K562 (cell line): ENCODE measurements around the gene PGF. TPM values are rescaled to one million over a fixed set of nuclear protein-coding genes. Genes with fewer than 3 reads are reported as not detected.
A peak's percentile ranks its signal among the peaks of the same experiment; 100 is the strongest.

Experiments
- KHSRP ChIP-seq: fragments of 450-650 bp; IDR thresholded peaks from 2 replicates; pipeline ENCODE4 v1.6.1; 2017
- MAZ ChIP-seq, 2 experiments: fragments of 450-650 bp in 1 of 2; sonication (generic) in 1 of 2; formaldehyde crosslinking; IDR thresholded peaks in 1 of 2; conservative IDR thresholded peaks in 1 of 2; 2 replicates each; pipeline versions ENCODE4 v1.4.0 to v1.5.0; 2020; ENCODE audit warnings: mild to moderate bottlenecking in 1 of 2, missing genetic modification reagents in 1 of 2
- RCOR1 ChIP-seq, 2 experiments: IDR thresholded peaks; 2 replicates each; pipeline ENCODE4 v1.6.1; 2012; ENCODE audit warnings: low read depth in 2 of 2, low read length in 2 of 2, borderline replicate concordance in 1 of 2, improper control_type of control experiment in 1 of 2
- YY1 ChIP-seq, 3 experiments: IDR thresholded peaks; 2 replicates each; pipeline ENCODE4 v1.6.1; 2011; ENCODE audit warnings: low read length in 2 of 3, mild to moderate bottlenecking in 2 of 3, moderate library complexity in 2 of 3, borderline replicate concordance in 1 of 3, control low read depth in 1 of 3, low read depth in 1 of 3; ENCODE audit not compliant: insufficient read depth in 3 of 3, insufficient replicate concordance in 2 of 3, control insufficient read depth in 1 of 3, insufficient read length in 1 of 3; ENCODE audit errors: extremely low read depth in 1 of 3
- polyA plus RNA-seq, 8 experiments: library from polyadenylated mRNA; depleted of rRNA in 4 of 8; stranded (reverse) in 5 of 8; unstranded in 3 of 8; fragments of >200 nt; fragmentation: Nextera tagmentation in 2 of 8; fragmentation: Illumina TruSeq in 1 of 8; extraction: Ambion mirVana in 2 of 8; extraction: Trizol in 1 of 8; gene quantifications; 2 replicates each; pipeline versions ENCODE4 v1.2.1 to v1.2.3, GENCODE V29; 2011 to 2014; ENCODE audit warnings: inconsistent platforms in 1 of 8, missing spikeins in 1 of 8
- total RNA-seq, 7 experiments: library from RNA; depleted of rRNA in 6 of 7; stranded (reverse); fragments of >200 nt in 6 of 7; fragmentation: Illumina TruSeq in 2 of 7; extraction: Trizol in 2 of 7; gene quantifications; 2 replicates each; pipeline versions ENCODE4 v1.2.1 to v1.2.3, GENCODE V29; 2011 to 2021; ENCODE audit warnings: low replicate concordance in 1 of 7
- TF ChIP-seq, protein P1 (sequence below), 2 experiments: fragments of 450-650 bp; formaldehyde crosslinking in 1 of 2; IDR thresholded peaks; 2 replicates each; pipeline versions ENCODE4 v1.4.0 to v1.6.1; 2014 to 2020; ENCODE audit warnings: mild to moderate bottlenecking in 2 of 2, borderline replicate concordance in 1 of 2, low read depth in 1 of 2
- TF ChIP-seq, protein P2 (sequence below): sonication (generic); formaldehyde crosslinking; IDR thresholded peaks from 2 replicates; pipeline ENCODE4 v1.8.0; 2022; ENCODE audit warnings: missing genetic modification reagents, mild to moderate bottlenecking, borderline replicate concordance
- TF ChIP-seq, protein P3 (sequence below): fragments of 200-800 bp; sonication (Bioruptor generic); IDR thresholded peaks from 2 replicates; pipeline ENCODE4 v1.6.1; 2016; ENCODE audit warnings: missing genetic modification characterization, missing compliant biosample characterization

PGF gene
- total and polyA plus RNA-seq, 9 of the 15 experiments (the other 6 are each of a cell fraction or from before 2014, with no cell fraction given), result 0.04 to 0.44 (median 0.18) TPM

DNA sequence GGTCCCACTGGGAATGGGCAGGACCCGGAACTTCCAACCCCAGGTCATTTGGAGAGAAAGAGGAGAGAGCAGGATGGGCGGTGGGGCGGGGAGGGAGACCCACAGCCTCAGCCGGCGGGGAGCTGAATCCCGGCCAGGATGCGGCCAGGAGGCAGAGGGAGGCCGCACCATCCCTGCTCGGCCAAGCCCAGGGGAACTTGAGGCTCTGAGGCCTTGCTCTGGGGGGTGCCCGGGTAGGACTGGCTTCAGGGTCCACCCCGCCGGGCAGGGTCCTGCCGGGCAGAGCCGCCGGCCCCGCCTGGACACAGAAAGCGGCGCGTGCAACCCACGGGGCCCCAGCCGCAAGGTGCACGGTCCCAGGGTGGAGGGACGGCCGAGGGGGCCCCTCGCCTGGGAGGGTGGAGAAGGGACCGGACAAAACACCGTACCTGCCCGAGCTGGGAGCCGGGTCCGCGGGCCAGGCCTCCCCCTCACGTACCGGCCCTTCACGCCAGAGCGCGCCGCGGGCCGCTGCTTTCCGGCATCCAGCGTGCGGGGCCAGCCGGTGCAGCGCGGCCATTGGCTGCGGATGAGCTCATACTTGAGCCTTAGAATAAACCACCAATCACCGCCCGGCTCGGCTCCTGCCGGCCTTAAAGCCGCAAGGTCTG, 32.5 kb downstream of the PGF start, which contains the start of gene RPS6KL1 (continued):
- TF ChIP-seq MAZ (CRISPR knock-in tag; conservative IDR thresholded peaks at IDR 0.05 in 1 of 2, IDR thresholded peaks at IDR 0.05 in 1 of 2), result no peak
- TF ChIP-seq, protein P1, sequence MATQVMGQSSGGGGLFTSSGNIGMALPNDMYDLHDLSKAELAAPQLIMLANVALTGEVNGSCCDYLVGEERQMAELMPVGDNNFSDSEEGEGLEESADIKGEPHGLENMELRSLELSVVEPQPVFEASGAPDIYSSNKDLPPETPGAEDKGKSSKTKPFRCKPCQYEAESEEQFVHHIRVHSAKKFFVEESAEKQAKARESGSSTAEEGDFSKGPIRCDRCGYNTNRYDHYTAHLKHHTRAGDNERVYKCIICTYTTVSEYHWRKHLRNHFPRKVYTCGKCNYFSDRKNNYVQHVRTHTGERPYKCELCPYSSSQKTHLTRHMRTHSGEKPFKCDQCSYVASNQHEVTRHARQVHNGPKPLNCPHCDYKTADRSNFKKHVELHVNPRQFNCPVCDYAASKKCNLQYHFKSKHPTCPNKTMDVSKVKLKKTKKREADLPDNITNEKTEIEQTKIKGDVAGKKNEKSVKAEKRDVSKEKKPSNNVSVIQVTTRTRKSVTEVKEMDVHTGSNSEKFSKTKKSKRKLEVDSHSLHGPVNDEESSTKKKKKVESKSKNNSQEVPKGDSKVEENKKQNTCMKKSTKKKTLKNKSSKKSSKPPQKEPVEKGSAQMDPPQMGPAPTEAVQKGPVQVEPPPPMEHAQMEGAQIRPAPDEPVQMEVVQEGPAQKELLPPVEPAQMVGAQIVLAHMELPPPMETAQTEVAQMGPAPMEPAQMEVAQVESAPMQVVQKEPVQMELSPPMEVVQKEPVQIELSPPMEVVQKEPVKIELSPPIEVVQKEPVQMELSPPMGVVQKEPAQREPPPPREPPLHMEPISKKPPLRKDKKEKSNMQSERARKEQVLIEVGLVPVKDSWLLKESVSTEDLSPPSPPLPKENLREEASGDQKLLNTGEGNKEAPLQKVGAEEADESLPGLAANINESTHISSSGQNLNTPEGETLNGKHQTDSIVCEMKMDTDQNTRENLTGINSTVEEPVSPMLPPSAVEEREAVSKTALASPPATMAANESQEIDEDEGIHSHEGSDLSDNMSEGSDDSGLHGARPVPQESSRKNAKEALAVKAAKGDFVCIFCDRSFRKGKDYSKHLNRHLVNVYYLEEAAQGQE (IDR thresholded peaks at IDR 0.05; ENCODE audit: borderline replicate concordance), result no peak
- TF ChIP-seq, protein P1 (CRISPR knock-in tag; IDR thresholded peaks at IDR 0.05; ENCODE audit: low read depth), result no peak
- TF ChIP-seq RCOR1 (IDR thresholded peaks at IDR 0.05; ENCODE audit: borderline replicate concordance in 1 of 2, low read depth in 2 of 2, low read length in 2 of 2), result peak in 1 of 2 experiments; percentile 96; a peak in 2 of 4 replicates
- no peak for TF ChIP-seq KHSRP
- TF ChIP-seq YY1 (IDR thresholded peaks at IDR 0.05; ENCODE audit: borderline replicate concordance in 1 of 3, control insufficient read depth in 1 of 3, extremely low read depth in 1 of 3, insufficient read depth in 3 of 3, insufficient read length in 1 of 3, insufficient replicate concordance in 2 of 3, low read depth in 1 of 3, low read length in 2 of 3), result peak in 1 of 3 experiments; percentile 45
- TF ChIP-seq, protein P2, sequence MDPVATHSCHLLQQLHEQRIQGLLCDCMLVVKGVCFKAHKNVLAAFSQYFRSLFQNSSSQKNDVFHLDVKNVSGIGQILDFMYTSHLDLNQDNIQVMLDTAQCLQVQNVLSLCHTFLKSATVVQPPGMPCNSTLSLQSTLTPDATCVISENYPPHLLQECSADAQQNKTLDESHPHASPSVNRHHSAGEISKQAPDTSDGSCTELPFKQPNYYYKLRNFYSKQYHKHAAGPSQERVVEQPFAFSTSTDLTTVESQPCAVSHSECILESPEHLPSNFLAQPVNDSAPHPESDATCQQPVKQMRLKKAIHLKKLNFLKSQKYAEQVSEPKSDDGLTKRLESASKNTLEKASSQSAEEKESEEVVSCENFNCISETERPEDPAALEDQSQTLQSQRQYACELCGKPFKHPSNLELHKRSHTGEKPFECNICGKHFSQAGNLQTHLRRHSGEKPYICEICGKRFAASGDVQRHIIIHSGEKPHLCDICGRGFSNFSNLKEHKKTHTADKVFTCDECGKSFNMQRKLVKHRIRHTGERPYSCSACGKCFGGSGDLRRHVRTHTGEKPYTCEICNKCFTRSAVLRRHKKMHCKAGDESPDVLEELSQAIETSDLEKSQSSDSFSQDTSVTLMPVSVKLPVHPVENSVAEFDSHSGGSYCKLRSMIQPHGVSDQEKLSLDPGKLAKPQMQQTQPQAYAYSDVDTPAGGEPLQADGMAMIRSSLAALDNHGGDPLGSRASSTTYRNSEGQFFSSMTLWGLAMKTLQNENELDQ, result no peak
- TF ChIP-seq, protein P3, sequence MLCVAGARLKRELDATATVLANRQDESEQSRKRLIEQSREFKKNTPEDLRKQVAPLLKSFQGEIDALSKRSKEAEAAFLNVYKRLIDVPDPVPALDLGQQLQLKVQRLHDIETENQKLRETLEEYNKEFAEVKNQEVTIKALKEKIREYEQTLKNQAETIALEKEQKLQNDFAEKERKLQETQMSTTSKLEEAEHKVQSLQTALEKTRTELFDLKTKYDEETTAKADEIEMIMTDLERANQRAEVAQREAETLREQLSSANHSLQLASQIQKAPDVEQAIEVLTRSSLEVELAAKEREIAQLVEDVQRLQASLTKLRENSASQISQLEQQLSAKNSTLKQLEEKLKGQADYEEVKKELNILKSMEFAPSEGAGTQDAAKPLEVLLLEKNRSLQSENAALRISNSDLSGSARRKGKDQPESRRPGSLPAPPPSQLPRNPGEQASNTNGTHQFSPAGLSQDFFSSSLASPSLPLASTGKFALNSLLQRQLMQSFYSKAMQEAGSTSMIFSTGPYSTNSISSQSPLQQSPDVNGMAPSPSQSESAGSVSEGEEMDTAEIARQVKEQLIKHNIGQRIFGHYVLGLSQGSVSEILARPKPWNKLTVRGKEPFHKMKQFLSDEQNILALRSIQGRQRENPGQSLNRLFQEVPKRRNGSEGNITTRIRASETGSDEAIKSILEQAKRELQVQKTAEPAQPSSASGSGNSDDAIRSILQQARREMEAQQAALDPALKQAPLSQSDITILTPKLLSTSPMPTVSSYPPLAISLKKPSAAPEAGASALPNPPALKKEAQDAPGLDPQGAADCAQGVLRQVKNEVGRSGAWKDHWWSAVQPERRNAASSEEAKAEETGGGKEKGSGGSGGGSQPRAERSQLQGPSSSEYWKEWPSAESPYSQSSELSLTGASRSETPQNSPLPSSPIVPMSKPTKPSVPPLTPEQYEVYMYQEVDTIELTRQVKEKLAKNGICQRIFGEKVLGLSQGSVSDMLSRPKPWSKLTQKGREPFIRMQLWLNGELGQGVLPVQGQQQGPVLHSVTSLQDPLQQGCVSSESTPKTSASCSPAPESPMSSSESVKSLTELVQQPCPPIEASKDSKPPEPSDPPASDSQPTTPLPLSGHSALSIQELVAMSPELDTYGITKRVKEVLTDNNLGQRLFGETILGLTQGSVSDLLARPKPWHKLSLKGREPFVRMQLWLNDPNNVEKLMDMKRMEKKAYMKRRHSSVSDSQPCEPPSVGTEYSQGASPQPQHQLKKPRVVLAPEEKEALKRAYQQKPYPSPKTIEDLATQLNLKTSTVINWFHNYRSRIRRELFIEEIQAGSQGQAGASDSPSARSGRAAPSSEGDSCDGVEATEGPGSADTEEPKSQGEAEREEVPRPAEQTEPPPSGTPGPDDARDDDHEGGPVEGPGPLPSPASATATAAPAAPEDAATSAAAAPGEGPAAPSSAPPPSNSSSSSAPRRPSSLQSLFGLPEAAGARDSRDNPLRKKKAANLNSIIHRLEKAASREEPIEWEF (CRISPR knock-in tag), result no peak
